Fibroblast of pulmonary artery (primary cell): ENCODE data around the gene FOXD3.
A peak's percentile ranks its signal among the peaks of the same experiment; 100 is the strongest.

Experiments used
- DNase-seq: peaks from one replicate; pipeline ENCODE4 v3.0.0-alpha.2; 2010; ENCODE audit warnings: low read depth
- H3K4me3 ChIP-seq: replicated peaks from 2 replicates; pipeline ENCODE4 v1.5.1; 2011; ENCODE audit warnings: low read depth, mild to moderate bottlenecking, control low read depth, low read length, moderate library complexity
- CTCF ChIP-seq: IDR thresholded peaks from 2 replicates; pipeline ENCODE4 v1.5.1; 2011; ENCODE audit warnings: mild to moderate bottlenecking, control low read depth, low read length, inconsistent platforms; ENCODE audit errors: missing control alignments

FOXD3 gene

DNA sequence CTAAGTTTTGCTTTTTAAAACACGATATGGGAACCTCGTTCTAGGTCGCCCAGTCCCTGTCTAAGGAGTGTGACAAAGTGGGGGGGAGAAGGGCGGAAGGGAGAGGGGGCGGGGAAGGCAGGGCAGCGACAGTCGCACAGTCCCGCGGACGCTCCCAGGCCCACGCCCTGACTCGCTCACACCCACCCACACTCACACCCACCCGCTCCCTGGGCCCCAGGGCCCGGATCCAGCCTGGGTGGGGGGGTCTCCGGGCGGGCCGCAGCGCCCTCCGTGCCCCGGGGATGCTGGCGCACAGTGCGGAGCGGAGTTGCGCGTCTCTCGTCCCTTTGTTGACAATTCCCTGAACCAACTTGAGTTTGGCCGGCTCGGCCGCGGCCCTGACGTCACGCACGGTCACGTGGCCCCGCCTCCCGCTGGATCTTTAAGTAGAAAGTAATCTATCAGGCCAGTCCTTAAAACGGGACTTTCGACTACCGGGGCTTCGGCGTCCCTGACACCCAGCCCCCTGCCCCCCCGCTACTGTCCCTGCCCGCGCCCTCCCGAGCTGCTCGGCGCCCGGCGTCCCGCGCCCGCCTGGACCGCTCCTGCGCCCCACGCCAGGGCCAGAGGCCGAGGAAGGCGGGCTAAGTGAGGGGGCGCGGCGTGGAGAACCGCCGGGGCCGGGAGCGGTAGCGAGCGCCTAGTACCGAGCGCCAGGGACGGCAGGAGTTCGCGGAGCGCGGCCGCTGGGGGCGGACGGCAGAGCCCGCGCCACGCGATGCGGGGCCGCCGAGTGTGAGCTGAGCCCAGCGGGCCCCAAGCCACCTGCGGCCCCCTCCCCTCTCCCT, at the start of gene FOXD3:
Gene FOXD3 (plus strand): TSS at position 454 of the 830 bp plus-strand sequence. CDS start 492 bp downstream, outside the sequence.
- DNase-seq: peak; percentile 43
- peak within 1 kb of the TSS; percentile 43 for H3K4me3 ChIP-seq
- no peak for TF ChIP-seq CTCF

DNA sequence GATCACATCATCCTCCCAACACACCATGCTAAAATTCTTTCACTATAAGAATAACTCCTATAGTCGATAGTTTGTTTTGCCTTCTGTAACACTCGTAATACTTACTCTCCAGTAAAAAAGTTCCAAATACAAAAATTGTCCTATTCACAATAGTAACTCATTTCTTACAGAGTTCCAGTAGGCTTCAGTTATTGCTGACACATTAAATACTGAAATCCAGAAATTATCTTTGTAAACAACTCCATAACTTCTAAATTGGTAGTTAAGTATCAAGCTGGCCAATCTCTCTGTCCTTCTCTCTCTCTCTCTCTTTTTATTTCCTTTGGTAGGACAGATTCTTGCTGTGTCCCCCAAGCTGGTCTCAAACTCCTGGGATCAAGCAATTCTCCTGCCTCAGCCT, 49.6 kb upstream of the FOXD3 start:
- no peak for TF ChIP-seq CTCF
- H3K4me3 ChIP-seq: no peak overlapping the region
- no peak for DNase-seq

DNA sequence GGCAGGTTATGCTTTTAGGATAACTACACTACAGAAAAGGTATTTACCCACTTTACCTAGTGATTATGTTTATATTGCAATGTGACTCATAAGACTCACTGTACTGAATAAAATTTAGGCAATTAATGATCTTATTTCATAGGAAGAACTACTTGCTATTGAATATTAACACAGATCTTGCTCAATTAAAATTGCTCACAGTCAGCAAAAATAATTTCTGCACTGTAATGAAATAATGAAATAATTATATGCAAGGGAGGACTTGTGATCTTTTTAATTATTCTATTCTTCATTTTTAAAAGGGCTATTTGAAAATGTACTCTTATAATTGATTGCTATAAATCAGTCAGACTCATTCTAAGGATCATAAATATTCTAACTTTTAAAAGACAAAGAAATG, 48.0 kb upstream of the FOXD3 start:
- DNase-seq: no peak
- no peak for TF ChIP-seq CTCF
- H3K4me3 ChIP-seq: no peak overlapping the region

GRCh38 chr1:63274979-63275378, 47.4 kb upstream of the FOXD3 start:
- no peak for TF ChIP-seq CTCF
- H3K4me3 ChIP-seq: no peak overlapping the region
- DNase-seq: no peak

DNA sequence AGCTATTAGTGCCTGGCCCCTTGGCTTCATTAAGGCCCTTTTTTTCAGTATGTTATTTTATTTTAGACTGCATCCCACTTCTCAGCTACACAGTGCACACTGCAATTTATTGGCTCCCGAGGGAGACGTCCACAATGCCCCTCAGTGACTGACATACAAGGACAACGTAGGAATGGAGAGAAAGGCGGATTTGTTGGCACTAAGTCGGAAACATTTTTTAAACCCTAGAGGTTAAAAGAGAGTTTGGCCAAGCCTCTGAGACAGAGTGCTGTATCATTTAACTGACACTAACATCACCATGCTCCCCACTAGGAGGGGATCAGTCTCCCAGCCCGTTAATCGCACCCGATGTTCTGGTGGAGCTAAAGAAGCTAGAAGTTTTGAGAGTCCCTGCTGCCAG, 45.7 kb upstream of the FOXD3 start:
- no peak for DNase-seq
- no peak overlapping the region for H3K4me3 ChIP-seq
- TF ChIP-seq CTCF: no peak

DNA sequence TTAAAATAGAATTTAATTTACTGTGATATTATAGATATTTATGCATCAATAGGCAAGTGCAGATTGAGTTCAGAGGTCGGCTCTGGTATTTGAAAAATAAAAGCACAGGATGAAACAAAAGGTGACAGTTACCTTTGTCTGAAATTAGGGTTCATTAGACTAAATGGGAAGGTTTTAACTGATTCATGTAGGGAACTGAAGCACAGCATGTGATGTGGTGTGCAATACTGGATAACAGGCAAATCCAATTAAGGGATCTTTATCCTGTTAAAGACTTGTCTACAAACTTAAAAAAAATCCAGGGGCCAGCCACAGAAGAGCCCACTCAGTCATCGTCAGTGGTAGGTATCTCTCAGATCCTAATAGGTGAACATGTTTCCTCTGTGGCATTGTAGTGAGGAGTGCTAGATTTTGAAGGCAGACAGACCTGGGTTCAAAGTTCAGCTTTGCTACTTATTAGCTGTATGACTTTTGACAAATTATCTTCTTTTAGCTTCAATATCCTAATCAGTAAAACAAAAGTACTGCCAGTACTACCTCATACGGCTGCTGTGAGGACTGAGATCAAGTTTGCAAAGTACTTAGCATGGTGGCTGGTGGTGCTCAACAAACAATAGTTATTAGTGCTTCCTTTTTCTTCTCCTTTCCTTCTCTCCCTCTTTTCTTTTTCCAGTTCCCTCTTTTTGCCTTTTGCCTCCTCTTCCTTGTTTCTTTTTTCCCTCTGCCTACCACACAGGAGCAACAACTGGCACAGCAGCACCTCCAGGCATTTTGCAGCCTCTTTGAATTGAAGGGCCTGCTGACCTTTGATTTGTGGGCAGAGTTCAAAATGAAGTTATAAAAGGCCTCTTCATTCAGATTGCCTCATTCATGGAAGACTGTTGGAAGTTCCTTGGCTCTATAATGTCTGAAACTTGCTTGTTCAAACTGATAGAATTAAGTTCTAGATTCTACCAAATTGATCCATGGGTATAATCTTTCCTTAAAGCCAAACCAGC, 44.9 kb upstream of the FOXD3 start:
- no peak for DNase-seq
- no peak for TF ChIP-seq CTCF
- H3K4me3 ChIP-seq: no peak overlapping the region
